NB4 (cell line): ENCODE data around the gene ITPR2.

Experiments
- DNase-seq: peaks from one replicate; pipeline ENCODE4 v3.0.0; 2010; ENCODE audit warnings: low read depth
- H3K4me3 ChIP-seq: one replicate; pipeline ENCODE4 v1.5.1; 2011; ENCODE audit warnings: mild to moderate bottlenecking, low read depth, low read length, moderate library complexity
- MYC ChIP-seq: IDR thresholded peaks from 2 replicates; pipeline ENCODE4 v1.6.1; 2011; ENCODE audit warnings: low read depth, low read length
- POLR2A ChIP-seq: IDR thresholded peaks from 2 replicates; pipeline ENCODE4 v1.6.1; 2011; ENCODE audit warnings: mild to moderate bottlenecking; ENCODE audit not compliant: insufficient read length; ENCODE audit errors: extremely low read depth
- TF ChIP-seq, protein P1 (sequence below): IDR thresholded peaks from 2 replicates; pipeline ENCODE4 v1.6.1; 2011; ENCODE audit warnings: low read depth, low read length
- TF ChIP-seq, protein P2 (sequence below): IDR thresholded peaks from one replicate; pipeline ENCODE4 v1.5.1; 2012; ENCODE audit warnings: low read depth, low read length

ITPR2 gene

GRCh38 chr12:26771861-26772260, 61.1 kb downstream of the ITPR2 start:
- H3K4me3 ChIP-seq, result no peak overlapping the region
- TF ChIP-seq, protein P1, sequence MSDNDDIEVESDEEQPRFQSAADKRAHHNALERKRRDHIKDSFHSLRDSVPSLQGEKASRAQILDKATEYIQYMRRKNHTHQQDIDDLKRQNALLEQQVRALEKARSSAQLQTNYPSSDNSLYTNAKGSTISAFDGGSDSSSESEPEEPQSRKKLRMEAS, result no peak
- TF ChIP-seq POLR2A (no peak), MYC (no peak)
- TF ChIP-seq, protein P2, sequence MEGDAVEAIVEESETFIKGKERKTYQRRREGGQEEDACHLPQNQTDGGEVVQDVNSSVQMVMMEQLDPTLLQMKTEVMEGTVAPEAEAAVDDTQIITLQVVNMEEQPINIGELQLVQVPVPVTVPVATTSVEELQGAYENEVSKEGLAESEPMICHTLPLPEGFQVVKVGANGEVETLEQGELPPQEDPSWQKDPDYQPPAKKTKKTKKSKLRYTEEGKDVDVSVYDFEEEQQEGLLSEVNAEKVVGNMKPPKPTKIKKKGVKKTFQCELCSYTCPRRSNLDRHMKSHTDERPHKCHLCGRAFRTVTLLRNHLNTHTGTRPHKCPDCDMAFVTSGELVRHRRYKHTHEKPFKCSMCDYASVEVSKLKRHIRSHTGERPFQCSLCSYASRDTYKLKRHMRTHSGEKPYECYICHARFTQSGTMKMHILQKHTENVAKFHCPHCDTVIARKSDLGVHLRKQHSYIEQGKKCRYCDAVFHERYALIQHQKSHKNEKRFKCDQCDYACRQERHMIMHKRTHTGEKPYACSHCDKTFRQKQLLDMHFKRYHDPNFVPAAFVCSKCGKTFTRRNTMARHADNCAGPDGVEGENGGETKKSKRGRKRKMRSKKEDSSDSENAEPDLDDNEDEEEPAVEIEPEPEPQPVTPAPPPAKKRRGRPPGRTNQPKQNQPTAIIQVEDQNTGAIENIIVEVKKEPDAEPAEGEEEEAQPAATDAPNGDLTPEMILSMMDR, result no peak
- DNase-seq, result no peak

DNA sequence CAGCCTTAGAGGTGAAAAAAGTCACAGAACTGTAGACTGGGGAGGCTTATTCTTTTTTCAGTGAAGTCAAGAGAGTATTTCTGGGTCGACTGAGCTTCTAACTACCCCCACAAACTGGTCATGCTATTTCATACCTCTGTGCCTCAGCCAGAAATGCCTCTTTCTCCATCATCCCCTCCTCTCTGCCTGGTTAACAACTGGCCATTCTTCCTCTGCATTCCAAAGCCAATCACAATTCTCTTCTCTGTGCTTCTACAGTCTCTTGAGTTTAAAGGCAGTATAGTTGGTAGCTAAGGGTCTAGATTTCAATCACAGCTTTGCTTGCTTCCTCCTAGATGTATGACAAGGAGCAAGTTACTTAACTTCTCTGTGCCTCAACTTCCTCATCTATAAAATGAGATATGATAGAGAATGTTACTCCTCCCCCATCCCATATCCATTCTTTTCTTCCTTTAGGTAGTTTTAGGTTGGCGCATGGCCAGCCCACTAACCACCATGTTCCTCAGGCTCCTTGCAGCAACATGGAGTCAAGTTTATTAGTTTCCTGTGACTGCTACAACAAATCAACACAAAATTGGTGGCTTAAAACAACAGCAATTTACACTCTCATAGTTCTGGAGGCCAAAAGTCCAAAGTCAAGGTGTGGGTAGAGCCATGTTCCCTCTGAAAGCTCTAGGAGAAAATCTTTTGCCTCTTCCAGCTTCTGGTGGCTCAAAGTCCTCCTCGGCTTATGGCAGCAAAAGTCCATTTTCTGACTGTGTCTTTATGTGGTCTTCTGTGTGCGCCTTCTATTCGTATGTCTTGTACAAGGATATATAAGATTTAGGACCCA, 62.5 kb downstream of the ITPR2 start:
- TF ChIP-seq, protein P2, result no peak
- TF ChIP-seq MYC (no peak), POLR2A (no peak)
- TF ChIP-seq, protein P1, result no peak
- no peak overlapping the region for H3K4me3 ChIP-seq
- DNase-seq, result no peak

- no peak overlapping the region for H3K4me3 ChIP-seq
- TF ChIP-seq, protein P2, result no peak
- TF ChIP-seq POLR2A (no peak), MYC (no peak)
- TF ChIP-seq, protein P1, result no peak
- no peak for DNase-seq
Observed at GRCh38 chr12:26769611-26770010, 63.4 kb downstream of the ITPR2 start.

DNA sequence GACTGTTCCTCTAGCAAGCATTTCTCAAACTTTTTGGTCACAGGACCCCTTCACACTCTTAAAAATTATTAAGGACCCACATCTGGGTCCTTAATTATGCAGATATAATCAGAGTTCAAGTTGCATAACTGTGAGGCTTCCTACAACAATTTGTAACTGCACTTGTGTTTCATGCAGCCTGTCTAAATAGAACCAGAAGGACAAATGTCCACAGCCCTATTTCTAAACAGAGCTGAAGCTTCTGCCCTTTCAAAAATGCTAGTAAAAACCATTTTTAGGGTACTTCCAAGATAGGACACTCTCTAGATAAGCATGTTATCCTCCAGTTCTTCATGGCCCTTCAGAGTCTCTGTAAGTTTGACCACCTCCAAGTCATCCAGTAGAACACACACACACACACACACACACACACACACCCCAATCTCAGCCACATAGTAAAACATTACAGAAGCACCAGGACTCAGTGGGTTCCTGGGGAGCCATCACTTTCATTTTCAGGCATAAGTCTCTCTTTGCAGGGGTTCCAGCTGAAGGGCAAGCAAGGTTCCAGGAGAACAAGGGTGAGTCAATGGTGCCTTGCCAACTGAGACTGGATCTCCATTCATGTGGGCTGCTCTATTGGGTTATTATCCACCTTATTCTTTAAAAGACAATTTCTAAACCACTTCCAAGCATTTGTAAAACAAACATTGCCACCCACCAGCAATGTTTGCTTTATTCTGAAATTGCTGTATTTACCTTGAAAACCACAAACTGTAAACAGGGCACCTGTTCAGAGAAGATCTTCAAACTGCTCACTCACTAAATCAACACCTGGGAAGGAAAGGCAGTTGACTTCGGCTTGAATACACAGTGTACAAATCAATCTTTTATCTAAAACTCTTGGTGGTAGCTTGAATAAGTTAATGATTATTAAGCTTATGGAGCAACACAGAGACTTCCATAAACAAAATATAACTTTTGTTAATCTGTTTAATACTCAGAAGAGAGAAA, 64.1 kb downstream of the ITPR2 start:
- H3K4me3 ChIP-seq, result no peak overlapping the region
- TF ChIP-seq, protein P2, result no peak
- TF ChIP-seq, protein P1, result no peak
- no peak for TF ChIP-seq POLR2A
- no peak for TF ChIP-seq MYC
- no peak for DNase-seq

DNA sequence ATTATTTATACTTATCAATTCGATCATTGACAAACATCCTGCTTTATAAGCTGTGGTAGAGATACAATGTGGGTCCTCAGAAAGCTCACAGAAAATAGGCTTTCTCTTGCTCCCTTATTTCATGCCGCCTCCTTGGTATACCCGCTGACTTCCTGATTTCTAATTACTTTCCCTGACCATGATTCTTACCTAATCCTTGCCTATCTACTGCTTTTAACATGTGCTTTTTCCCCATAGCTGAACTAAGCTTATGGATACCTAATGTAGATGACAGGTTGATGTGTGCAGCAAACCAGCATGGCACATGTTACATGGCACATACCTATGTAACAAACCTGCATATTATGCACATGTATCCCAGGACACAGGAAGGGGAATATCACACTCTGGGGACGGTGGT, 65.1 kb downstream of the ITPR2 start:
- peak; percentile 40 for DNase-seq
- no peak overlapping the region for H3K4me3 ChIP-seq
- TF ChIP-seq, protein P1, result peak; percentile 94
- peak; percentile 73 for TF ChIP-seq MYC
- TF ChIP-seq, protein P2, result no peak
